Mammary epithelial cell (primary cell): Measurements from ENCODE around the gene OR5D14.

Experiments
- EZH2 ChIP-seq: IDR thresholded peaks from 2 replicates; pipeline ENCODE4 v1.6.1; 2012; ENCODE audit warnings: low read length, inconsistent platforms, borderline replicate concordance
- TF ChIP-seq, protein P1 (sequence below), 2 donors: IDR thresholded peaks in 1 of 2; conservative IDR thresholded peaks in 1 of 2; 2 replicates each; pipeline ENCODE4 v1.5.1; 2011 to 2012; ENCODE audit warnings: inconsistent platforms in 2 of 2, low read length in 2 of 2, mild to moderate bottlenecking in 2 of 2, control low read depth in 1 of 2, low read depth in 1 of 2; ENCODE audit not compliant: insufficient read depth in 1 of 2; ENCODE audit errors: extremely low read depth in 1 of 2

DNA sequence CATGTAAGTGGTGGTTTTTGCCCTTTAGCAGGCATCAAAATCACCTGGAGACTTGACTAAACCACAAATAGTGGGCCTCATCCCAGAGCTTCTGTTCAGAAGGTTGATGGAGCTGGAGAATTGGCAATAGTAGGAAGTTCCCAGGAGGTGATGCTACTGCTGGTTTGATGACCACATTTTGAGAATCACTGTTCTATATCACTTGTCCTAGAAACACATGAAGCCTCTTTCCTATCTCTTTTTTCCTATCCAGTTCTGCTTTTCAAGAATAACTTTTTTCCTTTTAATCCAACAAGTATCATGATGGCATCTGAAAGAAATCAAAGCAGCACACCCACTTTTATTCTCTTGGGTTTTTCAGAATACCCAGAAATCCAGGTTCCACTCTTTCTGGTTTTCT, 22.2 kb upstream of the OR5D14 start, which contains the start of gene OR5D13:
- TF ChIP-seq, protein P1, sequence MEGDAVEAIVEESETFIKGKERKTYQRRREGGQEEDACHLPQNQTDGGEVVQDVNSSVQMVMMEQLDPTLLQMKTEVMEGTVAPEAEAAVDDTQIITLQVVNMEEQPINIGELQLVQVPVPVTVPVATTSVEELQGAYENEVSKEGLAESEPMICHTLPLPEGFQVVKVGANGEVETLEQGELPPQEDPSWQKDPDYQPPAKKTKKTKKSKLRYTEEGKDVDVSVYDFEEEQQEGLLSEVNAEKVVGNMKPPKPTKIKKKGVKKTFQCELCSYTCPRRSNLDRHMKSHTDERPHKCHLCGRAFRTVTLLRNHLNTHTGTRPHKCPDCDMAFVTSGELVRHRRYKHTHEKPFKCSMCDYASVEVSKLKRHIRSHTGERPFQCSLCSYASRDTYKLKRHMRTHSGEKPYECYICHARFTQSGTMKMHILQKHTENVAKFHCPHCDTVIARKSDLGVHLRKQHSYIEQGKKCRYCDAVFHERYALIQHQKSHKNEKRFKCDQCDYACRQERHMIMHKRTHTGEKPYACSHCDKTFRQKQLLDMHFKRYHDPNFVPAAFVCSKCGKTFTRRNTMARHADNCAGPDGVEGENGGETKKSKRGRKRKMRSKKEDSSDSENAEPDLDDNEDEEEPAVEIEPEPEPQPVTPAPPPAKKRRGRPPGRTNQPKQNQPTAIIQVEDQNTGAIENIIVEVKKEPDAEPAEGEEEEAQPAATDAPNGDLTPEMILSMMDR (conservative IDR thresholded peaks at IDR 0.05 in 1 of 2, IDR thresholded peaks at IDR 0.05 in 1 of 2; ENCODE audit: extremely low read depth in 1 of 2, insufficient read depth in 1 of 2, low read depth in 1 of 2, low read length in 2 of 2), result no peak
- TF ChIP-seq EZH2, result no peak
